Measurements from ENCODE around the gene SMYD3. TPM values are rescaled to one million over a fixed set of nuclear protein-coding genes. Genes with fewer than 3 reads are reported as not detected.
"Not testable (repeated sequence)": the region's sequence is repeated elsewhere in the genome, so short reads cannot be mapped to it uniquely, and the experiment has no call there.

SMYD3 gene
- total RNA-seq, 2 donors from 2014 or later, result 16.2 to 16.4 TPM

DNA sequence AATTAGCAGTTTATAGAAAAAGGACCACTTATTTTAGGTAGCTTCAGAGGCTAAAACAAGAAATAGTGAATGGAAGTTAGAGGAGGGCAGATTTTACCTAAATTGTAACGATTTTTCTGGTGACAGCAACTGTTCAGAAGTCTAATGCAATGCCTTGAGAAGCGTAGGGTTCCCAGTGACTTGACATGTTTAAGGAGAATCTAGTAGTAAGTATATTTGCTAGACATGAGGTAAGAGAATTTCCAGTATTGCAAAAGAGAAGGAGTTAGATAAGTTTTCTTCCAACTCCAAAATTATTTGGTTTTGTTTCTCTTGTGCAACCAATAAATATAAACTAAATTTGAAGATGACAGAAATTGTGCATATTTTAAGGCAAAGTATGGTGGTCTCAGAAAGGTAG, 140.0 kb downstream of the SMYD3 start:
- H3K4me1 ChIP-seq, result no peaks in the 10 kb centered on the region
- no peaks in the 10 kb centered on the region for H3K36me3 ChIP-seq
- no peaks in the 10 kb centered on the region for H3K27me3 ChIP-seq
- no peaks in the 10 kb centered on the region for H3K9me3 ChIP-seq
- no peak for DNase-seq
- intact Hi-C loops (cut with DNase I), result no loop called here
- no peak overlapping the region for H3K9ac ChIP-seq (ENCODE audit: low read depth in 2 of 2, low read length in 2 of 2)
- no peak overlapping the region for H3K27ac ChIP-seq
- H3K4me3 ChIP-seq, result no peak overlapping the region
- TF ChIP-seq CTCF (IDR thresholded peaks at IDR 0.05), result no peak

GRCh38 chr1:246365708-246366107, 141.4 kb downstream of the SMYD3 start:
- Histone ChIP-seq H3K4me3 (no peak overlapping the region), H3K36me3 (no peaks in the 10 kb centered on the region), H3K27ac (no peak overlapping the region), H3K4me1 (no peaks in the 10 kb centered on the region), H3K9ac (ENCODE audit: low read depth in 2 of 2, low read length in 2 of 2) (no peak overlapping the region), H3K27me3 (no peaks in the 10 kb centered on the region), H3K9me3 (no peaks in the 10 kb centered on the region)
- no peak for TF ChIP-seq CTCF (IDR thresholded peaks at IDR 0.05)
- intact Hi-C loops (cut with DNase I), result no loop called here
- no peak for DNase-seq

DNA sequence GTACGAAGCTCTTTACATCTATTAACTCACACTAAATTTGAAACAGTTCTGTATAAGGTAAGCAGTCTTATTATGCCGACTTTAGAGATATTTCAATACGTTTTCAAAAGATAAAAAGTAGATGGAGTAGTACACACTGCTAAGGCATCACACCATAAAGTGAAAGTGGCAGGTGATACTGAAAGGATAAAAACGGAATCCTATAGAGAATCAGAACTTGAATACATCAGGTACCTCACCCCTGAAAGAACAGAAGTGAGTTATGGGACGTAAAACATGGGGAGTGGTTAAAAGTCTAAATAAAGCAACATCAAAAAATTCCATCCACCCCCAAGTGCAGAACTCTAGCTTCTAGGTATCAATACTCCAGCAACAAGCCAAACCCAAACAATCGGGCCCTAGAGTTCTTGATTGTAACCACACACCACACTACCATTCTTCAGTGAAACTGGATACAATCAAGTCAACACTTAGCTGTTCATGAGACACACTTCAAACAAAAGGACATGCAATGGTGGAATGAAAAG, 142.6 kb downstream of the SMYD3 start:
- no peak for TF ChIP-seq CTCF (IDR thresholded peaks at IDR 0.05)
- no peaks in the 10 kb centered on the region for H3K4me1 ChIP-seq
- H3K27me3 ChIP-seq, result no peaks in the 10 kb centered on the region
- no peaks in the 10 kb centered on the region for H3K9me3 ChIP-seq
- no peak overlapping the region for H3K27ac ChIP-seq
- H3K4me3 ChIP-seq, result no peak overlapping the region
- H3K36me3 ChIP-seq, result no peaks in the 10 kb centered on the region
- DNase-seq, result no peak
- intact Hi-C loops (cut with DNase I), result no loop called here
- H3K9ac ChIP-seq (ENCODE audit: low read depth in 2 of 2, low read length in 2 of 2), result no peak overlapping the region

DNA sequence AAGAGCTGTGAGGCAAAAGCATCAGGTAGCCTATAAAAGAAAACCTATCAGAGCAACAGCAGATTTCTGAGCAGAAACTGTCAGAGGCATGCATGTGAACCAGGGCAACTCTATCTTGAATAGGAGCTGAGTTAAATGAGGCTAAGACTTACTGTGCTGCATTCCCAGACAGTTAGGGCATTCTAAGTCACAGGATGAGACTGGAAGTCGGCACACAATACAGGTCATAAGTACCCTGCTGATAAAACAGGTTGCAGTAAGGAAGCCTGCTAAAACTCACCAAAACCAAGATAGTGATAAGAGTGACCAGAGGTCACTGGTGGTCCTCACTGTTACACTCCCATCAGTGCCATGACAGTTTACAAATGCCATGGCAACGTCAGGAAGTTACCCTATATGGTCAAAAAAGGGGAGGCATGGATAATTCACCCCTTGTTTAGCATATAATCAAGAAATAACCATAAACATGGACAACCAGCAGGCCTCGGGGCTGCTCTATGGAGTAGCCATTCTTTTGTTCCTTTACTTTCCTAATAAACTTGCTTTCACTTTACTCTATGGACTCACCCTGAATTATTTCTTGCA, 150.0 kb downstream of the SMYD3 start:
- H3K27ac ChIP-seq; DNase-seq; intact Hi-C loops (cut with DNase I); H3K4me3 ChIP-seq; H3K9me3 ChIP-seq; H3K4me1 ChIP-seq; H3K36me3 ChIP-seq; H3K9ac ChIP-seq (ENCODE audit: low read depth in 2 of 2, low read length in 2 of 2); H3K27me3 ChIP-seq: not testable (repeated sequence)

GRCh38 chr1:246355411-246356230, 151.5 kb downstream of the SMYD3 start:
- Histone ChIP-seq H3K36me3 (no peaks in the 10 kb centered on the region), H3K9ac (ENCODE audit: low read depth in 2 of 2, low read length in 2 of 2) (no peak overlapping the region), H3K4me1 (no peaks in the 10 kb centered on the region), H3K4me3 (no peak overlapping the region), H3K9me3 (no peaks in the 10 kb centered on the region), H3K27ac (no peak overlapping the region), H3K27me3 (no peaks in the 10 kb centered on the region)
- no peak for DNase-seq
- intact Hi-C loops (cut with DNase I), result no loop called here
- no peak for TF ChIP-seq CTCF (IDR thresholded peaks at IDR 0.05)

DNA sequence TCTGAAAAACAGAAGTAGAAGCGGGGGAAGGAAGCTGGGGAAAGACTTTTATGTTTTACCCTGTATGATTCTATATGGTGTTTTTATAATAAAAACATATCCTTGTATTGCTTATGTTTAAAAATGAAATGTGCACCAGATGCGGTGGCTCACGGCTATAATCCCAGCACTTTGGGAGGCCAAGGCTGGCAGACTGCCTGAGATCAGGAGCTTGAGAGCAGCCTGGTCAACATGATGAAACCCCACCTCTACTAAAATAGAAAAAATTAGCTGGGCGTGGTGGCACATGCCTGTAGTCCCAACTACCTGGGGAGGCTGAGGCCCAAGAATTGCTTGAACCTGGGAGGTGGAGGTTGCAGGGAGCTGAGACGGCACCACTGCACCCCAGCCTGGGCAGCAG, 155.4 kb downstream of the SMYD3 start:
- intact Hi-C loops (cut with DNase I), result no loop called here
- Histone ChIP-seq H3K27me3 (no peaks in the 10 kb centered on the region), H3K4me3 (no peak overlapping the region), H3K9me3 (no peaks in the 10 kb centered on the region), H3K27ac (no peak overlapping the region), H3K36me3 (no peaks in the 10 kb centered on the region), H3K4me1 (no peaks in the 10 kb centered on the region), H3K9ac (ENCODE audit: low read depth in 2 of 2, low read length in 2 of 2) (no peak overlapping the region)
- no peak for DNase-seq
- no peak for TF ChIP-seq CTCF (IDR thresholded peaks at IDR 0.05)
